Sigmoid colon (tissue), 3 donors: ENCODE measurements around the gene NOP10.

Experiments used
- POLR2A ChIP-seq, 2 donors: fragments of 450-650 bp; IDR thresholded peaks; one replicate each; pipeline ENCODE4 v1.6.1; 2016; ENCODE audit warnings: antibody characterized with exemption in 2 of 2, mild to moderate bottlenecking in 2 of 2, moderate library complexity in 2 of 2
- TF ChIP-seq, protein P1 (sequence below), 4 experiments: fragments of 450-650 bp in 3 of 4; fragments of 200-600 bp in 1 of 4; IDR thresholded peaks; one replicate each; pipeline ENCODE4 v1.5.1; 2016 to 2019; ENCODE audit warnings: antibody characterized with exemption in 4 of 4, mild to moderate bottlenecking in 3 of 4, moderate library complexity in 2 of 4

DNA sequence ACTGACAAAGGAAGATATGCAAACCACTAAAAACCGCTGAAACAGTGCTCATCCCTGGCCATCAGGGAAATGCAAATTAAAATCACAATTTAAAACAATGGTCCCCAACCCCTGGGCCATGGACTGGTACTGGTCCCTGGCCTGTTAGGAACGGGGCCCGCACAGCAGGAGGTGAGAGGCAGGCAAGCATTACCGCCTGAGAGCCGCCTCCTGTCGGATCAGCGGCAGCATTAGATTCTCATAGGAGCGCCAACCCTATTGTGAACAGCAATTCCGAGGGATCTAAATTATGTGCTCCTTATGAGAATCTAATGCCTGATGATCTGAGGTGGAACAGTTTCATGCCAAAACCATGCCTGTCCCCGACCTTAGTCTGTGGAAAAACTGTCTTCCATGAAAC lies 19.7 kb downstream of the NOP10 start:
- TF ChIP-seq POLR2A (IDR thresholded peaks at IDR 0.05) = no peak
- TF ChIP-seq, protein P1, sequence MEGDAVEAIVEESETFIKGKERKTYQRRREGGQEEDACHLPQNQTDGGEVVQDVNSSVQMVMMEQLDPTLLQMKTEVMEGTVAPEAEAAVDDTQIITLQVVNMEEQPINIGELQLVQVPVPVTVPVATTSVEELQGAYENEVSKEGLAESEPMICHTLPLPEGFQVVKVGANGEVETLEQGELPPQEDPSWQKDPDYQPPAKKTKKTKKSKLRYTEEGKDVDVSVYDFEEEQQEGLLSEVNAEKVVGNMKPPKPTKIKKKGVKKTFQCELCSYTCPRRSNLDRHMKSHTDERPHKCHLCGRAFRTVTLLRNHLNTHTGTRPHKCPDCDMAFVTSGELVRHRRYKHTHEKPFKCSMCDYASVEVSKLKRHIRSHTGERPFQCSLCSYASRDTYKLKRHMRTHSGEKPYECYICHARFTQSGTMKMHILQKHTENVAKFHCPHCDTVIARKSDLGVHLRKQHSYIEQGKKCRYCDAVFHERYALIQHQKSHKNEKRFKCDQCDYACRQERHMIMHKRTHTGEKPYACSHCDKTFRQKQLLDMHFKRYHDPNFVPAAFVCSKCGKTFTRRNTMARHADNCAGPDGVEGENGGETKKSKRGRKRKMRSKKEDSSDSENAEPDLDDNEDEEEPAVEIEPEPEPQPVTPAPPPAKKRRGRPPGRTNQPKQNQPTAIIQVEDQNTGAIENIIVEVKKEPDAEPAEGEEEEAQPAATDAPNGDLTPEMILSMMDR (IDR thresholded peaks at IDR 0.05) = no peak
